DMS53 treated with DMSO at 0.1 percent for 48 hours (cell line): ENCODE measurements around the gene SPRYD4.
A peak's percentile ranks its signal among the peaks of the same experiment; 100 is the strongest.
"Not testable (repeated sequence)": the region's sequence is repeated elsewhere in the genome, so short reads cannot be mapped to it uniquely, and the experiment has no call there.

Experiments
- DNase-seq: peaks from one replicate; lab custom pipeline; 2025; ENCODE audit not compliant: unreplicated experiment; lab: John Stamatoyannopoulos, UW

Gene SPRYD4

GRCh38 chr12:56476143-56476542 is 7.8 kb downstream of the SPRYD4 start:
- no peak for DNase-seq

GRCh38 chr12:56476972-56477432 is 8.6 kb downstream of the SPRYD4 start:
- DNase-seq = no peak

GRCh38 chr12:56477521-56478225 is 9.3 kb downstream of the SPRYD4 start:
- no peak for DNase-seq

GRCh38 chr12:56479625-56480024 is 11.2 kb downstream of the SPRYD4 start:
- DNase-seq = no peak

- no peak for DNase-seq
These were observed 16.2 kb downstream of the SPRYD4 start for GRCh38 chr12:56484566-56484965.

GRCh38 chr12:56486694-56487093 is 18.3 kb downstream of the SPRYD4 start:
- no peak for DNase-seq

GRCh38 chr12:56487448-56488040 is 19.2 kb downstream of the SPRYD4 start:
- peak; percentile 56 for DNase-seq

GRCh38 chr12:56488041-56488955 is 19.9 kb downstream of the SPRYD4 start, which contains the start of gene GLS2:
TSS of gene GLS2 (minus strand) at chr12:56488161. CDS start at chr12:56488118, 43 bp downstream.
- peak; percentile 90 for DNase-seq

GRCh38 chr12:56490360-56490759 is 22.0 kb downstream of the SPRYD4 start:
- no peak for DNase-seq

GRCh38 chr12:56493409-56494105 is 25.2 kb downstream of the SPRYD4 start:
- DNase-seq = not testable (repeated sequence)

- DNase-seq = not testable (repeated sequence)
These were observed 25.7 kb downstream of the SPRYD4 start for GRCh38 chr12:56494106-56494415.

GRCh38 chr12:56494481-56494880 is 26.1 kb downstream of the SPRYD4 start:
- DNase-seq = not testable (repeated sequence)

- not testable (repeated sequence) for DNase-seq
These were observed 28.3 kb downstream of the SPRYD4 start for GRCh38 chr12:56496704-56497103.

GRCh38 chr12:56498126-56498902 is 29.9 kb downstream of the SPRYD4 start:
- not testable (repeated sequence) for DNase-seq

GRCh38 chr12:56499452-56499851 is 31.1 kb downstream of the SPRYD4 start:
- DNase-seq = not testable (repeated sequence)

GRCh38 chr12:56499879-56500278 is 31.5 kb downstream of the SPRYD4 start:
- DNase-seq = not testable (repeated sequence)

- no peak for DNase-seq
These were observed 42.4 kb downstream of the SPRYD4 start for GRCh38 chr12:56510786-56511185.

GRCh38 chr12:56514014-56514318 is 45.6 kb downstream of the SPRYD4 start:
- DNase-seq = not testable (repeated sequence)

GRCh38 chr12:56517854-56518253 is 49.5 kb downstream of the SPRYD4 start:
- DNase-seq = no peak

- no peak for DNase-seq
These were observed 50.2 kb downstream of the SPRYD4 start for GRCh38 chr12:56518570-56518969.
